ENCODE measurements around the gene NHSL2. TPM values are rescaled to one million over a fixed set of nuclear protein-coding genes. Genes with fewer than 3 reads are reported as not detected.

NHSL2 gene
- total RNA-seq, 2 experiments from 2014 or later, result not detected

DNA sequence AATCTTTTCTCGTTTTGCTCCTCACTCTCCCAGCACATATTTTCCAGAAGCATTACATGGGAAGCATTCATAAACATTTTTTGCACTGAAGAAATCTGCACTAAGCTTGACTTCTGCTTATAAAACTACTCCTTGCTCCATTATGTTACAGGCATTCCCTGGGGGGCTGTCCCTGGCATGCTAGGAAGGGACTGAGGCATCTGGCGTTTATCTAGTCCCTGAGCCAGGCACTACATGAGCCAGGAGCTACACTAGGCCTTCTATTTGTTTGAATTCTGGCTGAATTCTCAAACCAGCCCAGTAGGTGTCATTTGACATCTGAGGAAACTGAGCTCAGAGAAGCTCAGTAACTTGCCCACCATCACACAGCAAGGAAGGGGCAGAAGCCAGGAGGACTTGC, 43.3 kb downstream of the NHSL2 start:
- H3K4me3 ChIP-seq (ENCODE audit: low read depth, low read length, poor library complexity, severe bottlenecking), result no peak overlapping the region
- no peaks in the 10 kb centered on the region for H3K36me3 ChIP-seq (ENCODE audit: insufficient read depth, low read length)
- no peak for DNase-seq (ENCODE audit: low spot score)
- TF ChIP-seq EZH2phosphoT487 (IDR thresholded peaks at IDR 0.05; ENCODE audit: borderline replicate concordance, low read depth, low read length), result no peak
- H4K20me1 ChIP-seq (ENCODE audit: insufficient read depth, low read length), result no peaks in the 10 kb centered on the region
- no peak overlapping the region for H3K4me2 ChIP-seq (ENCODE audit: low read length)
- H3K9me3 ChIP-seq (ENCODE audit: low read length), result no peaks in the 10 kb centered on the region
- BruUV-seq (replicated peaks), result no TSS peak
- ChIA-PET CTCF (ENCODE audit: unreplicated experiment) (no interaction called here), POLR2A (no interaction called here)
- H3K9me2 ChIP-seq (ENCODE audit: insufficient read depth, low read length), result no peaks in the 10 kb centered on the region
- H3K27ac ChIP-seq (ENCODE audit: low read depth, low read length, poor library complexity, severe bottlenecking), result no peak overlapping the region
- no peaks in the 10 kb centered on the region for H3K4me1 ChIP-seq (ENCODE audit: insufficient read depth, low read length, poor library complexity, severe bottlenecking)
- intact Hi-C loops (cut with micrococcal nuclease; ENCODE audit: unreplicated experiment), result no loop called here
- H2AFZ ChIP-seq (ENCODE audit: low read length), result no peak overlapping the region
- no peaks in the 10 kb centered on the region for H3K79me2 ChIP-seq (ENCODE audit: insufficient read depth, low read depth, low read length)

- Histone ChIP-seq H3K79me2 (ENCODE audit: insufficient read depth, low read depth, low read length) (no peaks in the 10 kb centered on the region), H3K36me3 (ENCODE audit: insufficient read depth, low read length) (no peaks in the 10 kb centered on the region), H3K4me3 (ENCODE audit: low read depth, low read length, poor library complexity, severe bottlenecking) (no peak overlapping the region), H3K9me3 (ENCODE audit: low read length) (no peaks in the 10 kb centered on the region), H3K9me2 (ENCODE audit: insufficient read depth, low read length) (no peaks in the 10 kb centered on the region), H2AFZ (ENCODE audit: low read length) (no peak overlapping the region), H3K4me1 (ENCODE audit: insufficient read depth, low read length, poor library complexity, severe bottlenecking) (no peaks in the 10 kb centered on the region), H3K27ac (ENCODE audit: low read depth, low read length, poor library complexity, severe bottlenecking) (no peak overlapping the region), H4K20me1 (ENCODE audit: insufficient read depth, low read length) (no peaks in the 10 kb centered on the region), H3K4me2 (ENCODE audit: low read length) (no peak overlapping the region)
- ChIA-PET POLR2A (no interaction called here), CTCF (ENCODE audit: unreplicated experiment) (no interaction called here)
- intact Hi-C loops (cut with micrococcal nuclease; ENCODE audit: unreplicated experiment), result no loop called here
- no peak for TF ChIP-seq EZH2phosphoT487 (IDR thresholded peaks at IDR 0.05; ENCODE audit: borderline replicate concordance, low read depth, low read length)
- no peak for TF ChIP-seq CTCF (conservative IDR thresholded peaks at IDR 0.05; ENCODE audit: low read length)
- DNase-seq (ENCODE audit: low spot score), result no peak
- no TSS peak for BruUV-seq (replicated peaks)
These were observed 43.8 kb downstream of the NHSL2 start for GRCh38 chrX:71954458-71954857.

- H3K79me2 ChIP-seq (ENCODE audit: insufficient read depth, low read depth, low read length), result no peaks in the 10 kb centered on the region
- POLR2A ChIA-PET, result interaction anchor here (0.6 kb wide), 1 partner anchor 414 kb away, joined by 3 read pairs; no protein-coding TSS in a partner anchor
- no peak overlapping the region for H3K4me3 ChIP-seq (ENCODE audit: low read depth, low read length, poor library complexity, severe bottlenecking)
- intact Hi-C loops (cut with micrococcal nuclease; ENCODE audit: unreplicated experiment), result no loop called here
- H3K4me1 ChIP-seq (ENCODE audit: insufficient read depth, low read length, poor library complexity, severe bottlenecking), result no peaks in the 10 kb centered on the region
- H4K20me1 ChIP-seq (ENCODE audit: insufficient read depth, low read length), result no peaks in the 10 kb centered on the region
- no peaks in the 10 kb centered on the region for H3K9me3 ChIP-seq (ENCODE audit: low read length)
- BruUV-seq (replicated peaks), result no TSS peak
- CTCF ChIA-PET (ENCODE audit: unreplicated experiment), result no interaction called here
- H3K36me3 ChIP-seq (ENCODE audit: insufficient read depth, low read length), result no peaks in the 10 kb centered on the region
- no peak overlapping the region for H3K27ac ChIP-seq (ENCODE audit: low read depth, low read length, poor library complexity, severe bottlenecking)
- no peak for DNase-seq (ENCODE audit: low spot score)
- no peak overlapping the region for H2AFZ ChIP-seq (ENCODE audit: low read length)
- H3K9me2 ChIP-seq (ENCODE audit: insufficient read depth, low read length), result no peaks in the 10 kb centered on the region
- TF ChIP-seq EZH2phosphoT487 (IDR thresholded peaks at IDR 0.05; ENCODE audit: borderline replicate concordance, low read depth, low read length), result no peak
- TF ChIP-seq CTCF (conservative IDR thresholded peaks at IDR 0.05; ENCODE audit: low read length), result no peak
- no peak overlapping the region for H3K4me2 ChIP-seq (ENCODE audit: low read length)
These were observed 45.0 kb downstream of the NHSL2 start for GRCh38 chrX:71955530-71956120.
